OCI-LY7 (cell line): Measurements from ENCODE around the gene KIAA1586. TPM values are rescaled to one million over a fixed set of nuclear protein-coding genes. Genes with fewer than 3 reads are reported as not detected.
"Not testable (repeated sequence)": the region's sequence is repeated elsewhere in the genome, so short reads cannot be mapped to it uniquely, and the experiment has no call there.

ENCODE experiments used
- Bru-seq: library from RNA; stranded (reverse); fragments of 400-500 nt; gene quantifications from one replicate; lab custom pipeline; 2021; lab: Mats Ljungman, UMichigan
- BruChase-seq, 2 experiments: library from RNA; stranded (reverse); fragments of 400-500 nt; gene quantifications; one replicate each; lab custom pipeline; 2021; lab: Mats Ljungman, UMichigan
- BruUV-seq: library from RNA; stranded (reverse); fragments of 400-500 nt; replicated peaks from 2 replicates; lab custom pipeline; 2021; lab: Mats Ljungman, UMichigan
- CTCF ChIA-PET: fragments of 300-600 bp; sonication (Branson Sonifier 250); formaldehyde crosslinking; loops from one replicate; lab custom pipeline; 2022; ENCODE audit warnings: antibody characterized with exemption; ENCODE audit not compliant: unreplicated experiment; lab: Charles Lee
- POLR2A ChIA-PET: fragments of 300-600 bp; sonication (Branson Sonifier 250); formaldehyde crosslinking; loops from one replicate; lab custom pipeline; 2022; ENCODE audit warnings: antibody characterized with exemption; lab: Charles Lee
- DNase-seq: peaks from one replicate; pipeline ENCODE4 v3.0.0-alpha.2; 2015; ENCODE audit warnings: low spot score
- H2AFZ ChIP-seq: fragments of 200-600 bp; sonication (generic), shearing (Covaris generic); 2 replicates; pipeline ENCODE4 v1.6.1; 2014; ENCODE audit warnings: mild to moderate bottlenecking, antibody characterized with exemption, low read length, moderate library complexity
- H3K27ac ChIP-seq: fragments of 200-600 bp; sonication (generic); 2 replicates; pipeline ENCODE4 v1.5.1; 2014; ENCODE audit warnings: mixed run types, low read depth, mild to moderate bottlenecking, moderate library complexity, low read length, inconsistent platforms; ENCODE audit not compliant: poor library complexity, severe bottlenecking
- H3K36me3 ChIP-seq: fragments of 200-600 bp; sonication (generic); 2 replicates; pipeline ENCODE4 v1.6.1; 2014; ENCODE audit warnings: mild to moderate bottlenecking, antibody characterized with exemption, low read length, moderate library complexity, mixed read lengths; ENCODE audit not compliant: insufficient read depth
- H3K4me1 ChIP-seq: fragments of 200-600 bp; sonication (generic); 2 replicates; pipeline ENCODE4 v1.5.1; 2014; ENCODE audit warnings: mild to moderate bottlenecking, low read length; ENCODE audit not compliant: insufficient read depth, poor library complexity, severe bottlenecking
- H3K4me2 ChIP-seq: fragments of 200-600 bp; sonication (generic); 2 replicates; pipeline ENCODE4 v1.6.1; 2014; ENCODE audit warnings: mild to moderate bottlenecking, low read length
- H3K4me3 ChIP-seq: fragments of 200-600 bp; sonication (generic); 2 replicates; pipeline ENCODE4 v1.5.1; 2014; ENCODE audit warnings: mild to moderate bottlenecking, low read depth, low read length; ENCODE audit not compliant: poor library complexity, severe bottlenecking
- H3K79me2 ChIP-seq: fragments of 200-600 bp; sonication (generic); 2 replicates; pipeline ENCODE4 v1.6.1; 2016; ENCODE audit warnings: low read depth, mild to moderate bottlenecking, low read length, moderate library complexity, mixed read lengths; ENCODE audit not compliant: insufficient read depth
- H3K9me2 ChIP-seq: fragments of 200-600 bp; sonication (generic); 2 replicates; pipeline ENCODE4 v1.6.1; 2016; ENCODE audit warnings: mild to moderate bottlenecking, low read length, mixed read lengths; ENCODE audit not compliant: insufficient read depth
- H3K9me3 ChIP-seq: fragments of 200-600 bp; sonication (generic); 2 replicates; pipeline ENCODE4 v1.6.1; 2014; ENCODE audit warnings: mild to moderate bottlenecking, mixed run types, low read length, mixed read lengths
- H4K20me1 ChIP-seq: fragments of 200-600 bp; sonication (generic); 2 replicates; pipeline ENCODE4 v1.6.1; 2014; ENCODE audit warnings: mild to moderate bottlenecking, antibody characterized with exemption, low read length, moderate library complexity, mixed read lengths; ENCODE audit not compliant: insufficient read depth
- CTCF ChIP-seq: fragments of 200-600 bp; sonication (generic); conservative IDR thresholded peaks from 2 replicates; pipeline ENCODE4 v1.5.1; 2014; ENCODE audit warnings: mild to moderate bottlenecking, antibody characterized with exemption, low read length, moderate library complexity, mixed read lengths
- EZH2phosphoT487 ChIP-seq: fragments of 200-600 bp; sonication (generic); IDR thresholded peaks from 2 replicates; pipeline ENCODE4 v1.6.1; 2018; ENCODE audit warnings: low read depth, borderline replicate concordance, mild to moderate bottlenecking, mixed run types, antibody characterized with exemption, low read length, moderate library complexity, mixed read lengths
- intact Hi-C: fragments of 100-400 bp; cut with micrococcal nuclease; formaldehyde crosslinking; loops from one replicate; pipeline ENCODE4 v1.10.0; 2022; ENCODE audit not compliant: unreplicated experiment
- long read RNA-seq: library from polyadenylated mRNA; stranded (forward); transcript quantifications from one replicate; pipeline ENCODE4 v2.0.0, GENCODE V29; 2022
- total RNA-seq, 2 experiments: library from RNA; depleted of rRNA in 1 of 2; stranded (reverse); fragments of >200 nt in 1 of 2; shearing (Covaris generic) in 1 of 2; gene quantifications; 2 replicates each; pipeline ENCODE4 v1.2.3, GENCODE V29; 2014 to 2022

KIAA1586 gene, protein sequence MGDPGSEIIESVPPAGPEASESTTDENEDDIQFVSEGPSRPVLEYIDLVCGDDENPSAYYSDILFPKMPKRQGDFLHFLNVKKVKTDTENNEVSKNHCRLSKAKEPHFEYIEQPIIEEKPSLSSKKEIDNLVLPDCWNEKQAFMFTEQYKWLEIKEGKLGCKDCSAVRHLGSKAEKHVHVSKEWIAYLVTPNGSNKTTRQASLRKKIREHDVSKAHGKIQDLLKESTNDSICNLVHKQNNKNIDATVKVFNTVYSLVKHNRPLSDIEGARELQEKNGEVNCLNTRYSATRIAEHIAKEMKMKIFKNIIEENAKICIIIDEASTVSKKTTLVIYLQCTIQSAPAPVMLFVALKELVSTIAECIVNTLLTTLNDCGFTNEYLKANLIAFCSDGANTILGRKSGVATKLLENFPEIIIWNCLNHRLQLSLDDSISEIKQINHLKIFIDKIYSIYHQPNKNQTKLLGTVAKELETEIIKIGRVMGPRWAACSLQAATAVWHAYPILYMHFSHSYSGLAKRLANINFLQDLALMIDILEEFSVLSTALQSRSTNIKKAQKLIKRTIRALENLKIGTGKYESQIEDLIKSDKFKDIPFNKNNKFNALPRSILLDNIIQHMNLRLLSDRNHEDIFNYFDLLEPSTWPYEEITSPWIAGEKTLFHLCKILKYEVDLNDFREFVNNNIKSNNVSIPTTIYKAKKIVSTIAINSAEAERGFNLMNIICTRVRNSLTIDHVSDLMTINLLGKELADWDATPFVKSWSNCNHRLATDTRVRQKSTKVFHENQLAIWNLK
- 14.4 and 16.2 TPM in 2 replicates for total RNA-seq (2014; rRNA removed; shearing (Covaris generic))
- 25.7 and 28.0 TPM in 2 replicates for total RNA-seq (2022)
- percentile 93 among the genes with signal in this experiment for Bru-seq, nascent RNA
- BruChase-seq, experiment 1, labeled RNA remaining after a 6-hour chase: percentile 77 among the genes with signal in this experiment
- percentile 95 among the genes with signal in this experiment for BruChase-seq, experiment 2, labeled RNA remaining after a 2-hour chase
- long read RNA-seq, transcript KIAA1586-201 (4 exons, 2,933 nt): major isoform, 24 of 37 reads
- long read RNA-seq, partial matches to known transcripts: 6 of 37 reads
- long read RNA-seq, other reads (novel, unspliced or antisense): 5 of 37 reads

DNA sequence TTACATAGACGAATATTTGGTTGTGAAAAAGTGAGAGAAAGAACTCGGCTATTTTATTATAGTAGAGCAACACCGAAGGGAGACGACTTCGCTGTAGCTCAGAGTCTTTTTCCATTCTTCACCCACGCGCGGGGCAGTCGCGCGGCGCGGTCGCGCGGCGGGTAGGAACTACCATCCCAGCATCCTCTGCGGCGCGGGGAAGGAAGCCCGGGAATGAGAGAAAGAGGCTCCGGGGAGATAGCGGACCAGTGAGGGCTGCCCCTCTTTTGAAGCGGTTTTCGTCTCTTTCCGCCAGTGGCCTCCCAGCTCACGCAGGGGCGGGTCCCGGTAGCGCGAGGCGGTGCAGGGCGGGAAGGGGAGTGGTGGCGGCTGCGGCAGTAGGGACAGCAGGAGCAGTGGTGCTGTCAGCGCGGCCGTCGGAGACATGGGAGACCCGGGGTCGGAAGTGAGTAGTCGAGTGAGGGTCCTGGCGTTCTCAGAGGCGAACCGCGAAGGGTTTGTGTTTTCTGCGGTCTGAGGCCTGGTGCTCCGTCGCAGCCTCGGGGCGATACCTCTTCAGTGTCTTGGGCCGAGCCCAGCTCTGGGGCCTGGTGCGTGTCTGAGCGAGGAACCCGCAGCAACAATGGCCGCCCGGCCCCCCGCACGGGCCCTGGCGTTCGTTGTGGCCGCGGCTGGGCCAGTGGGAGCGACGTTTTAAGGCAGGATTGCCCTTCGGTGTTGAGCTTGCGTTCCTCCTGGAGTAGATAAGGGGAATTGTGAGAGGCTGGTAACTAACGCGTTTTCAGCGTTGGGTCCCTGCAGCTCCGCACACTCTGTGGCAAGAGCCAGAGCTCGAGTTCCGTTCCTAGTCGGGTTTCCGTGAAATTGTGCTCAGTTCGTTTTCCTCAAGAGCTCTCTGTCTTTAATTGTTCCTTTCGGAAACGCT is at the start of gene KIAA1586:
KIAA1586 (plus strand) TSS at position 362 of the 925 bp plus-strand sequence; CDS start at position 425, 63 bp downstream.
- Histone ChIP-seq H3K79me2 (peaks cover 35% of the 10 kb centered on the region), H3K4me1 (peaks cover 24% of the 10 kb centered on the region), H3K4me3 (peak within 1 kb of the TSS; percentile 70), H3K27ac (peak within 1 kb of the TSS; percentile 56), H3K36me3 (peaks cover 36% of the 10 kb centered on the region), H3K4me2 (peak within 1 kb of the TSS; percentile 79), H2AFZ (peak within 1 kb of the TSS; percentile 97)
- DNase-seq: peak; percentile 86
- H3K9me3 ChIP-seq, H3K9me2 ChIP-seq, CTCF ChIA-PET, BruUV-seq, H4K20me1 ChIP-seq: not testable (repeated sequence)
- intact Hi-C loops: loop anchor here (1.0 to 2.0 kb wide), 3 partner anchors 91 to 270 kb away; partner anchors contain the start of genes BAG2, BEND6 and PRIM2
- POLR2A ChIA-PET: interaction anchor here (0.5 to 1.6 kb wide), 10 partner anchors 9 to 126 kb away, joined by 3 to 9 read pairs (median 3); partner anchors contain the start of gene BAG2

GRCh38 chr6:56999049-56999448 is 47.4 kb upstream of the KIAA1586 start:
- TF ChIP-seq EZH2phosphoT487 (no peak), CTCF (no peak)
- ChIA-PET POLR2A (no interaction called here), CTCF (no interaction called here)
- no TSS peak for BruUV-seq
- Histone ChIP-seq H3K4me1 (no peaks in the 10 kb centered on the region), H3K9me3 (no peaks in the 10 kb centered on the region), H4K20me1 (no peaks in the 10 kb centered on the region), H3K36me3 (no peaks in the 10 kb centered on the region), H3K4me3 (no peak overlapping the region), H2AFZ (no peak overlapping the region), H3K4me2 (no peak overlapping the region), H3K9me2 (no peaks in the 10 kb centered on the region), H3K79me2 (no peaks in the 10 kb centered on the region), H3K27ac (no peak overlapping the region)
- intact Hi-C loops: no loop called here
- no peak for DNase-seq

- DNase-seq, intact Hi-C loops, H3K4me3 ChIP-seq: not testable (repeated sequence)
Observed at GRCh38 chr6:56999748-57000147, 46.7 kb upstream of the KIAA1586 start.

More at GRCh38 chr6:56999748-57000147, 46.7 kb upstream of the KIAA1586 start:
- H3K4me2 ChIP-seq, H3K36me3 ChIP-seq, H3K27ac ChIP-seq, H4K20me1 ChIP-seq, CTCF ChIA-PET, H3K9me3 ChIP-seq, H2AFZ ChIP-seq, BruUV-seq, H3K4me1 ChIP-seq, H3K9me2 ChIP-seq, H3K79me2 ChIP-seq: not testable (repeated sequence)
- POLR2A ChIA-PET: interaction anchor here (0.7 kb wide), 1 partner anchor 499 kb away, joined by 3 read pairs; no protein-coding TSS in a partner anchor
